ENCODE data around the gene DAPK1. TPM values are rescaled to one million over a fixed set of nuclear protein-coding genes. Genes with fewer than 3 reads are reported as not detected.

The DAPK1 gene
- total and polyA plus RNA-seq, 5 donors from 2014 or later = 0.14 to 3.5 (median 0.42) TPM; not detected in 2

GRCh38 chr9:87606841-87607521, 109.3 kb downstream of the DAPK1 start:
- H3K9me3 Mint-ChIP-seq = no peaks in the 10 kb centered on the region
- no peak overlapping the region for H3K4me3 Mint-ChIP-seq
- H3K27me3 Mint-ChIP-seq = peaks cover 18% of the 10 kb centered on the region
- Histone ChIP-seq H3K27ac (ENCODE audit: insufficient read depth, low read length, poor library complexity, severe bottlenecking) (no peak overlapping the region), H3K4me3 (ENCODE audit: low read depth, low read length) (no peak overlapping the region), H3K27me3 (ENCODE audit: control insufficient read depth, insufficient read depth, low read length) (no peaks in the 10 kb centered on the region), H3K36me3 (ENCODE audit: control insufficient read depth, insufficient read depth, low read length) (no peaks in the 10 kb centered on the region), H3K4me1 (ENCODE audit: control insufficient read depth, insufficient read depth, low read length, poor library complexity, severe bottlenecking) (no peaks in the 10 kb centered on the region), H3K9me3 (ENCODE audit: control insufficient read depth in 2 of 2, low read length in 2 of 2) (no peaks in the 10 kb centered on the region)
- H3K36me3 Mint-ChIP-seq = no peaks in the 10 kb centered on the region
- ATAC-seq (ENCODE audit: low read depth in 2 of 2) (no peak), DNase-seq (no peak)
- H3K4me1 Mint-ChIP-seq = peaks cover 0 to 3% (median 1%) of the 10 kb centered on the region in 4 donors
- no peak overlapping the region for H3K27ac Mint-ChIP-seq

GRCh38 chr9:87607859-87608258, 110.2 kb downstream of the DAPK1 start:
- H3K27ac Mint-ChIP-seq = no peak overlapping the region
- DNase-seq = no peak
- no peaks in the 10 kb centered on the region for H3K9me3 ChIP-seq (ENCODE audit: control insufficient read depth in 2 of 2, low read length in 2 of 2)
- peaks cover 0 to 3% (median 1%) of the 10 kb centered on the region in 4 donors for H3K4me1 Mint-ChIP-seq
- H3K27ac ChIP-seq (ENCODE audit: insufficient read depth, low read length, poor library complexity, severe bottlenecking) = no peak overlapping the region
- no peaks in the 10 kb centered on the region for H3K36me3 ChIP-seq (ENCODE audit: control insufficient read depth, insufficient read depth, low read length)
- H3K4me3 Mint-ChIP-seq = no peak overlapping the region
- H3K4me1 ChIP-seq (ENCODE audit: control insufficient read depth, insufficient read depth, low read length, poor library complexity, severe bottlenecking) = no peaks in the 10 kb centered on the region
- H3K4me3 ChIP-seq (ENCODE audit: low read depth, low read length) = no peak overlapping the region
- H3K27me3 Mint-ChIP-seq = peaks cover 18% of the 10 kb centered on the region
- H3K36me3 Mint-ChIP-seq = no peaks in the 10 kb centered on the region
- ATAC-seq (ENCODE audit: low read depth in 2 of 2) = no peak
- no peaks in the 10 kb centered on the region for H3K27me3 ChIP-seq (ENCODE audit: control insufficient read depth, insufficient read depth, low read length)
- no peaks in the 10 kb centered on the region for H3K9me3 Mint-ChIP-seq

- Histone ChIP-seq H3K27ac (ENCODE audit: insufficient read depth, low read length, poor library complexity, severe bottlenecking) (no peak overlapping the region), H3K4me3 (ENCODE audit: low read depth, low read length) (no peak overlapping the region), H3K9me3 (ENCODE audit: control insufficient read depth in 2 of 2, low read length in 2 of 2) (no peaks in the 10 kb centered on the region), H3K36me3 (ENCODE audit: control insufficient read depth, insufficient read depth, low read length) (no peaks in the 10 kb centered on the region), H3K4me1 (ENCODE audit: control insufficient read depth, insufficient read depth, low read length, poor library complexity, severe bottlenecking) (no peaks in the 10 kb centered on the region), H3K27me3 (ENCODE audit: control insufficient read depth, insufficient read depth, low read length) (no peaks in the 10 kb centered on the region)
- no peak for ATAC-seq (ENCODE audit: low read depth in 2 of 2)
- Mint-ChIP-seq H3K27ac (no peak overlapping the region), H3K4me3 (no peak overlapping the region), H3K36me3 (no peaks in the 10 kb centered on the region), H3K4me1 (peaks cover 0 to 3% (median 1%) of the 10 kb centered on the region in 4 donors), H3K27me3 (peaks cover 19% of the 10 kb centered on the region), H3K9me3 (no peaks in the 10 kb centered on the region)
- no peak for DNase-seq
These were observed 111.3 kb downstream of the DAPK1 start for GRCh38 chr9:87609002-87609401.

GRCh38 chr9:87609486-87609885, 111.8 kb downstream of the DAPK1 start:
- no peak overlapping the region for H3K4me3 Mint-ChIP-seq
- H3K36me3 Mint-ChIP-seq = no peaks in the 10 kb centered on the region
- Histone ChIP-seq H3K4me3 (ENCODE audit: low read depth, low read length) (no peak overlapping the region), H3K4me1 (ENCODE audit: control insufficient read depth, insufficient read depth, low read length, poor library complexity, severe bottlenecking) (no peaks in the 10 kb centered on the region), H3K27me3 (ENCODE audit: control insufficient read depth, insufficient read depth, low read length) (no peaks in the 10 kb centered on the region), H3K27ac (ENCODE audit: insufficient read depth, low read length, poor library complexity, severe bottlenecking) (no peak overlapping the region), H3K36me3 (ENCODE audit: control insufficient read depth, insufficient read depth, low read length) (no peaks in the 10 kb centered on the region), H3K9me3 (ENCODE audit: control insufficient read depth in 2 of 2, low read length in 2 of 2) (no peaks in the 10 kb centered on the region)
- DNase-seq (no peak), ATAC-seq (ENCODE audit: low read depth in 2 of 2) (no peak)
- H3K4me1 Mint-ChIP-seq = peaks cover 0 to 3% (median 1%) of the 10 kb centered on the region in 4 donors
- peaks cover 16% of the 10 kb centered on the region for H3K27me3 Mint-ChIP-seq
- H3K27ac Mint-ChIP-seq = no peak overlapping the region
- H3K9me3 Mint-ChIP-seq = no peaks in the 10 kb centered on the region

GRCh38 chr9:87610200-87611155, 112.8 kb downstream of the DAPK1 start:
- DNase-seq (no peak), ATAC-seq (ENCODE audit: low read depth in 2 of 2) (no peak)
- H3K4me3 ChIP-seq (ENCODE audit: low read depth, low read length) = no peak overlapping the region
- peaks cover 0 to under 1% (median under 1%) of the 10 kb centered on the region in 4 donors for H3K4me1 Mint-ChIP-seq
- H3K36me3 ChIP-seq (ENCODE audit: control insufficient read depth, insufficient read depth, low read length) = no peaks in the 10 kb centered on the region
- H3K9me3 Mint-ChIP-seq = peaks cover 0 to 1% (median 0%) of the 10 kb centered on the region in 7 donors
- no peak overlapping the region for H3K27ac ChIP-seq (ENCODE audit: insufficient read depth, low read length, poor library complexity, severe bottlenecking)
- H3K27me3 ChIP-seq (ENCODE audit: control insufficient read depth, insufficient read depth, low read length) = no peaks in the 10 kb centered on the region
- no peak overlapping the region for H3K27ac Mint-ChIP-seq
- no peak overlapping the region for H3K4me3 Mint-ChIP-seq
- H3K27me3 Mint-ChIP-seq = peaks cover 10% of the 10 kb centered on the region
- no peaks in the 10 kb centered on the region for H3K4me1 ChIP-seq (ENCODE audit: control insufficient read depth, insufficient read depth, low read length, poor library complexity, severe bottlenecking)
- H3K9me3 ChIP-seq (ENCODE audit: control insufficient read depth in 2 of 2, low read length in 2 of 2) = no peaks in the 10 kb centered on the region
- no peaks in the 10 kb centered on the region for H3K36me3 Mint-ChIP-seq

GRCh38 chr9:87611776-87612175, 114.1 kb downstream of the DAPK1 start:
- Mint-ChIP-seq H3K36me3 (no peaks in the 10 kb centered on the region), H3K9me3 (peaks cover 0 to 3% (median 0%) of the 10 kb centered on the region in 7 donors), H3K27me3 (peaks cover 6% of the 10 kb centered on the region), H3K4me1 (no peaks in the 10 kb centered on the region), H3K27ac (no peak overlapping the region), H3K4me3 (no peak overlapping the region)
- H3K4me3 ChIP-seq (ENCODE audit: low read depth, low read length) = no peak overlapping the region
- H3K9me3 ChIP-seq (ENCODE audit: control insufficient read depth in 2 of 2, low read length in 2 of 2) = no peaks in the 10 kb centered on the region
- no peak for DNase-seq
- no peak overlapping the region for H3K27ac ChIP-seq (ENCODE audit: insufficient read depth, low read length, poor library complexity, severe bottlenecking)
- no peak for ATAC-seq (ENCODE audit: low read depth in 2 of 2)
- H3K4me1 ChIP-seq (ENCODE audit: control insufficient read depth, insufficient read depth, low read length, poor library complexity, severe bottlenecking) = no peaks in the 10 kb centered on the region
- H3K27me3 ChIP-seq (ENCODE audit: control insufficient read depth, insufficient read depth, low read length) = no peaks in the 10 kb centered on the region
- H3K36me3 ChIP-seq (ENCODE audit: control insufficient read depth, insufficient read depth, low read length) = no peaks in the 10 kb centered on the region

- Histone ChIP-seq H3K9me3 (ENCODE audit: control insufficient read depth in 2 of 2, low read length in 2 of 2) (no peaks in the 10 kb centered on the region), H3K36me3 (ENCODE audit: control insufficient read depth, insufficient read depth, low read length) (no peaks in the 10 kb centered on the region), H3K4me3 (ENCODE audit: low read depth, low read length) (no peak overlapping the region), H3K27ac (ENCODE audit: insufficient read depth, low read length, poor library complexity, severe bottlenecking) (no peak overlapping the region), H3K27me3 (ENCODE audit: control insufficient read depth, insufficient read depth, low read length) (no peaks in the 10 kb centered on the region), H3K4me1 (ENCODE audit: control insufficient read depth, insufficient read depth, low read length, poor library complexity, severe bottlenecking) (no peaks in the 10 kb centered on the region)
- Mint-ChIP-seq H3K27me3 (peaks cover 4% of the 10 kb centered on the region), H3K9me3 (peaks cover 0 to 3% (median 0%) of the 10 kb centered on the region in 7 donors), H3K4me3 (no peak overlapping the region), H3K36me3 (no peaks in the 10 kb centered on the region), H3K4me1 (no peaks in the 10 kb centered on the region), H3K27ac (no peak overlapping the region)
- no peak for ATAC-seq (ENCODE audit: low read depth in 2 of 2)
- no peak for DNase-seq
These were observed 114.9 kb downstream of the DAPK1 start for GRCh38 chr9:87612536-87612935.

Data from CD4-positive, CD25-positive, alpha-beta regulatory T cell (primary cell).